ENCODE data around the gene RNF2. TPM values are rescaled to one million over a fixed set of nuclear protein-coding genes. Genes with fewer than 3 reads are reported as not detected.

Gene RNF2
- total RNA-seq, 2 donors from 2014 or later: 12.6 to 14.1 TPM

DNA sequence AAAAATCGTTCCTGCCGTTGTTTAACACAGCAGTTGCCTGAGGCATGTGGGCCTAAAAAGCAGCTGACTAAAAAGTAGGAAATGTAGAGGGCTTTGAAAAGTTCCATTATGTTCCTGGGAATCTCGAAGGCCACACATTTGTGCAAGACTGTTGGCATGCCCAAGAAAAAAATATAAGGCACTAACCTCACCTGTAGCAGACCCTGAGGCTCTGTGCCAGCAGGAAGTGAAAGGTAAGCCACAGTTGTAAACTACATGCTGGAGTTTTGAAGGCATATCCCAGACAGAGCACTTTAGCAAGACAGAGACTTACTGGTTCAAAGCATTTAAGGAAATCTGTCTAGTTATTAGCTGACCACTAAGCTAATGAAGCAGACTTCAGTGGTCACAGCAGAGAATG lies 58.7 kb downstream of the RNF2 start:
- no peak overlapping the region for H3K27ac ChIP-seq

GRCh38 chr1:185105121-185105520 lies 59.8 kb downstream of the RNF2 start:
- H3K27me3 ChIP-seq: no peaks in the 10 kb centered on the region
- no peak for TF ChIP-seq CTCF (IDR thresholded peaks at IDR 0.05)

More for the DNA sequence above, 58.7 kb downstream of the RNF2 start:
- no peaks in the 10 kb centered on the region for H3K27me3 ChIP-seq
- no peaks in the 10 kb centered on the region for H3K4me1 ChIP-seq
- peaks cover 7% of the 10 kb centered on the region for H3K36me3 ChIP-seq
- peaks cover 10 to 22% of the 10 kb centered on the region in 2 donors for H3K9me3 ChIP-seq
- TF ChIP-seq CTCF (IDR thresholded peaks at IDR 0.05): no peak
- H3K4me3 ChIP-seq: no peak overlapping the region
- no peak for DNase-seq (ENCODE audit: low spot score)

GRCh38 chr1:185108321-185108720 lies 63.0 kb downstream of the RNF2 start:
- no peak overlapping the region for H3K27ac ChIP-seq
- no peaks in the 10 kb centered on the region for H3K4me1 ChIP-seq
- H3K9me3 ChIP-seq: peaks cover 10 to 33% of the 10 kb centered on the region in 2 donors
- H3K4me3 ChIP-seq: no peak overlapping the region
- H3K27me3 ChIP-seq: no peaks in the 10 kb centered on the region
- H3K36me3 ChIP-seq: no peaks in the 10 kb centered on the region
- no peak for DNase-seq (ENCODE audit: low spot score)
- TF ChIP-seq CTCF (IDR thresholded peaks at IDR 0.05): no peak

More at GRCh38 chr1:185105121-185105520, 59.8 kb downstream of the RNF2 start:
- H3K9me3 ChIP-seq: peaks cover 10 to 32% of the 10 kb centered on the region in 2 donors
- H3K4me3 ChIP-seq: no peak overlapping the region
- no peaks in the 10 kb centered on the region for H3K36me3 ChIP-seq
- no peak for DNase-seq (ENCODE audit: low spot score)
- H3K27ac ChIP-seq: no peak overlapping the region
- no peaks in the 10 kb centered on the region for H3K4me1 ChIP-seq

- no peak overlapping the region for H3K27ac ChIP-seq
- H3K4me1 ChIP-seq: no peaks in the 10 kb centered on the region
- no peaks in the 10 kb centered on the region for H3K27me3 ChIP-seq
- H3K9me3 ChIP-seq: peaks cover 10 to 33% of the 10 kb centered on the region in 2 donors
- no peaks in the 10 kb centered on the region for H3K36me3 ChIP-seq
- no peak for DNase-seq (ENCODE audit: low spot score)
- no peak overlapping the region for H3K4me3 ChIP-seq
- TF ChIP-seq CTCF (IDR thresholded peaks at IDR 0.05): no peak
These were observed 64.8 kb downstream of the RNF2 start for GRCh38 chr1:185110145-185110544.

GRCh38 chr1:185111873-185112272 lies 66.5 kb downstream of the RNF2 start:
- TF ChIP-seq CTCF (IDR thresholded peaks at IDR 0.05): no peak
- no peaks in the 10 kb centered on the region for H3K36me3 ChIP-seq
- no peak for DNase-seq (ENCODE audit: low spot score)
- H3K4me1 ChIP-seq: no peaks in the 10 kb centered on the region
- no peak overlapping the region for H3K4me3 ChIP-seq
- H3K27ac ChIP-seq: no peak overlapping the region
- H3K9me3 ChIP-seq: peaks cover 10 to 33% of the 10 kb centered on the region in 2 donors
- no peaks in the 10 kb centered on the region for H3K27me3 ChIP-seq

DNA sequence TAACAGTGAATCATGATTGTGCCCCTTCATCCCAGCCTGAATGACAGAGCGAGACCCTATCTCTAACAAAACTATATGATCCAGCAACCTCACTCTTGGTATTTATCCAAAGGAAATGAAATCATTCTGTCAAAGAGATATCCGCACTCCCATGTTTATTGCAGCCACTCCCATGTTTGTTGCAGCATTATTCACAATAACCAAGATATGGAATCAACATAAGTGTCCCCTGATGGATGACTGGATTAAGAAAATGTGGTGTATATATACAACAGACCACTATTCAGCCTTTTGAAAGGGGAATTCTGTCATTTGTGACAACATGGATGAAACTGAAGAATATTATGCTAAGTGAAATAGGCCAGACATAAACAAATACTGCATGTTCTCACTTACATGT lies 67.0 kb downstream of the RNF2 start:
- Histone ChIP-seq H3K4me3 (no peak overlapping the region), H3K9me3 (peaks cover 10 to 29% of the 10 kb centered on the region in 2 donors), H3K27ac (no peak overlapping the region), H3K36me3 (no peaks in the 10 kb centered on the region), H3K4me1 (no peaks in the 10 kb centered on the region), H3K27me3 (no peaks in the 10 kb centered on the region)
- DNase-seq (ENCODE audit: low spot score): no peak
- no peak for TF ChIP-seq CTCF (IDR thresholded peaks at IDR 0.05)
